Activated CD8-positive, alpha-beta memory T cell treated with anti-CD3 and anti-CD28 coated beads for 4 hours (primary cell): Measurements from ENCODE around the gene SERPINB7.

Experiments used
- DNase-seq, 2 donors: peaks; one replicate each; pipeline ENCODE4 v3.0.0-alpha.2; 2020; ENCODE audit warnings: low read depth in 2 of 2

The SERPINB7 gene

DNA sequence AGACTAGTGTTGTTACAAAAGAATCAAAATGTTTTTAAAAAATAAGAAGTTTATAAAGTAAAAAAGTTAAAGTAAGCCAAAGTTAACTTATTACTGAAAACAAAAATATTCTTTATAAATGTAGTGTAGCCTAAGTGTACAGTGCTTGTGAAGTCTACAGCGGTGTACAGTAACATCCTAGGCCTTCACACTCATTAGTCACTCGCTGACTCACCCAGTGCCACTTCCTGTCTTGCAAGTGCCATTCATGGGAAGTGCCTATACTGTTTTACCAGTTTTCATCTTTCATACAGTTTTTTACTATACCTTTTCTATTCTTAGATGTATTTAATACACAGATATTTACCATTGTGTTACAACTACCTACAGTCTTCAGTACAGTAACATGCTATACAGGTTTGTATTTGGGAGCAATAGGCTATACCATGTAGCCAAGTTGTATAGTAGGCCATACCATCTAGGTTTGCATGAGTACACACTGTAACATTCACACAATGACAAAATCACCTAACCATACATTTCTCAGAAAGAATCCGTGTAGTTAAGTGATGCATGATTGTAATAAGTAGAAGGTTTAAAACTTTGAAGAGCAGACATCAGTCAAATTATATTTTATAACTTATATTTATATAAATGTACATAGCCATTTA is 13.4 kb downstream of the SERPINB7 start:
- peak; percentile 28 to 35 for DNase-seq

DNA sequence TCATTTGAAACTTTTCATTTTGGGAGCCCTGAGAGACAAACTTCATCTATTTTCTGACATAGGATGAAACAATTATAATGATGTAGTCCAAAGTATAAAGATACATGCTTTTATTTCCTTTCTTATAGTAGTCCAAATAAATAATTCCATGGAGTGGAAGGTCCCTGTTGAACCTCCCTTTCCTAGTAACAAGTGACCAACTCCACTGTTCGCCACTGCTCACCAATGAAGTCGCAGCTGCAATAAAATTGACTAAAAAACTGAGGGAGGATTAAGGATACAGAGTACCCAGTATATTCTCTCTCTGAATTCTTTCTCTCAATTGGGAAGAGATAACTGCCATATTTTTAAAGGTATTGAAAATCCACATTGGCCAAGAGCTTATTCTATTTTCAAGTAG is 14.1 kb downstream of the SERPINB7 start:
- DNase-seq: no peak

DNA sequence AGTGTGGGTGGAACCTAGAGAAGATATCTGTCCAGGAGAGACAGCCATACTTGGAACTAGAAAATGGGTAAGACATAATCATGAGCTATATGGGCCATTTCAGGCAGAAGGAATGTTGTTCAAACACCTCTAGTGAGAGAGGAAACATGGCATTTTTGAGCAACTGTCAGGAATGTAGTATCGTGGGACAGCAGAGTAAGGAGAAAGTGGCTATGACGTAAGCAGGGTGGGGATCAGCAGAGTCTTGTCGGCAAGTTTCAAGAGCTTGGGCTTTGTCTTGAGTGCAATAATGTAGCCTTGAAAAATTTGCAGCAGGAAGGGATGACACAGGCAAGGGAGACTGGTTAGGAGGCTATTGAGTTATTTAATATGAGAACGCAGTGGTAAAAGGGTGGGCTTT is 20.4 kb downstream of the SERPINB7 start:
- no peak for DNase-seq

DNA sequence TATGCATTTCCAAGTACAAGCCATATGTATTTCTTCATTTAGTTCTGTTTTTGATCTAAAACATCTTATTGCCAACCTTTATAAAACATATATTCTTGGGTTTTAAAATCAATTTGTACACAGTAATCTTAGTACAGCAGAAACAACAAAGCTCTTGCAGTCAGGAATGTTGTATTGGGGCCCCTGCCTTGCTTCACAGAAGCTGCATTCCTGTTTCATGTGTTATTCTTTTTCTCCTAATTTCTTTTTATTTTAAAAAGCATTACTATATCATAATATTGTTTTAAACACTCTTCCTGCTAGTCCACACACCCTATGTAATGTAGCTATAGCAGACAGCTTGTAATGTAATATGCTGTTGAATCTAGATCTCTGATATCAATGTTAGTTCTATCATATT is 24.0 kb downstream of the SERPINB7 start:
- DNase-seq: no peak

DNA sequence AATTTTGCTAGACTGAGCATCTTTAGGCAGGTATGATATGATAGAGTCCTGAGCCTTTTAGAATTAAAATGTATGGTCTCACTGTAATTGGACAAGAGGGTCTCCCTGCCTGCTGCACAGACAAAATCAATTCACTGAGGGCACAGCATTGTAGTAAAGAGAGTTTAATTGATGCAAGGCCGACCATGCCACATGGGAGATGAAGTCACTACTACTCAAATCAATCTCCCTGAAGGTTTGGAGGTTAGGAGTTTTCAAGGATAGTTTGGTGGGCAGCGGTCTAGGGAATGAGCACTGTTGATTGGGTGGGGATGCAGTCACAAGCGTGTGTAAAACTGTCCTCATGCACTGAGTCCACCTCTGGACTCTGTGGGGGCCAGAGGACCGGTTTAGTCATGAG is 26.1 kb downstream of the SERPINB7 start:
- DNase-seq: no peak

DNA sequence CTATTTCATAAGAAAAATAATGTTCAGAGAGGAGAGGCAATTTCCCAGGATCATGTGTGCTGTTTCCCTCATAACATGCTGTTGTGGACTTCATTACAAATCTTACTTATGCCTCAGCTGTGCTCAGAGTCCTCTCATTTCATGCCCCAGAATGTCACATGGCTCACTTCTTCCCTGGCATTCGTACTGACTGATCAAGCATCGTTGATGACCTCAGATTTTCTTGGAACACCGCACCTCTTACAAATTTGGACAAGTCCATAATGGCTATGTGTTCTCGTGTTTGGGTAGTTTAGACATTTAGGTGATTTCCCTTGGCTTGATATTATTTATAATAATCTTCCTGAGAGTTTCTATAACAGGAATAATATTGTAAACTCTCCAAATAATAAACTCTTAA is 32.9 kb downstream of the SERPINB7 start:
- no peak for DNase-seq

DNA sequence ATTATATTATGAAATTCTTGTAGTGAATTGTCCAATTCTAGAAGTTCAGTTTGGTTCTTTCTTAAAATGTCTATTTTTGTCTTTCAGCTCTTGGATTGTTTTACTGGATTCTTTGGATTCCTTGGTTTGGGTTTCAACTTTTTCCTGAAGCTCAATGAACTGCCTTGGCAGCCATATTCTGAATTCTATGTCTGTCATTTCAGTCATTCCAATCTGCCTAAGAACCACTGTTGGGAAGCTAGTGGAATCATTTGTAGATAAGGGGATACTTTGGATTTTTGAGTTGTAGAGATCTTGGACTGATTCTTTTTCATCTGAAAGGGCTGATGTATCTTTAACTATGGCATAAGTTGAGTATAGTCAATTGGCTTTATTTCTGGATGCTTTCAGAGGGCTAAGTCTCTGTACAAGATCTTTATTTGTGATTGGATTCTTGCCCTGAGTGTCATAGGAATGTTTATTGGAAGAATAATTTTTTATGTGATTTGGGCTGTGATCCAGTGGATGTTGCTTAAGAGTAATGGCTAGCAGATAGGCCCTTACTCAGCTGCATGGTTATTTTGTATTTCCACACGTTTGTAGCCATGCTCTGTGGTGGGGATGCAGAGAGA is 42.3 kb downstream of the SERPINB7 start:
- no peak for DNase-seq

DNA sequence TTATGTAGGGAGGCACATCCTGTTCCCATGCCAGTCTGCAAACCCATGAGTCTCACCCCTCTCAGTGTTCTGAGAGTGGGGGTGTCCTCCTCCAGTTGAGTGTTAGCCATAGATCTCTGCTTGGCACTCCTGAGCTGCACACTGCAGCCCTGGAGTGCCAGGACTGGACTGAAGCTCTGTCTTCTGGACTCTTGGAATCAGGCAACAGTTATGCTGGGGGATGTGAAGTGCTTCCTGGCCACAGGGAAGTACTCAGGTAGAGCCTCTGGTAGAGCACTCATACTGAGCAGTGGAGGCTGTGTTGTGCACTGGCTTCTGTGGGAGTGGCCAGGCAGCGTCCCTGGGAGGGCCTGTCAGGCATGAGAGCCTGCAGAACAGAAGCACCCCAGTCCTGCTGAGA is 43.0 kb downstream of the SERPINB7 start:
- no peak for DNase-seq

DNA sequence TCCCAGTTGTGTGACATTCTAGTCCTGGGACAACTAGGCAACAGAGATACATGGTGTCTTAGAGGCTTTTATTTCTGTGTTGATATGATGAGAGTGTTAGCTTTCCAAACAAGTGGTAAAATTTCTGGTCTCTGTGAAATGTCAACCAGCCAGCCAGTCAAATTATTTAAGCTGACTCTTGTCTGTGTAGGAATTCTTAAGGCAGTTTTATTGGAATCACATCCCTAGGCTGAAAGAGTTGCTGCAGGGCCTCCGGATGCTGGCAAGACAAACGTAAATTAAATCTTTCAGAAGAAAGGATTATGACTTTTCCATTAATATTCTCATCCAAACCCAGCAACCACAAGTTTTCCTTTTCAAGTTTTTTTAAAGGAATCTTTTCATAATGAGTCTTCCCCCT is 44.6 kb downstream of the SERPINB7 start:
- DNase-seq: no peak

DNA sequence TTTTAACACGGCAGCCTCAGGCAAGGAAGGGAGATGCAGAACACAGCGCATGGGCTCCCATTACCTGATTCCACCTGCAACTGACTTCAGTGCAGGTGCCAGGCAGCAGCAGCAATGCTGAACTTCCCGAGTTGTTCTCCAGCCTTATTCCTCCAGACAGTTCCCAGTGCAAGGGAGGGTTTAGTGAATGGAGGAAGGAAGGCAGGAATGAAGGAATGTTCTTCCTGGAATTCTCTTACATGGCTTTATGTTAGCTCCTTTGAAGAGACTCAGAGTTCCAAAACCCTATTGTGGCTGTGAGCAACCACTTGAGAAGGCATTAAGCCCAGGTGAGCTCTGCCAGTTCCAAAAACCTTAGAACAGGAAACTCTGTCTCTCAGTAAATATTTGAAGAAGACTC is 45.5 kb downstream of the SERPINB7 start:
- DNase-seq: no peak

DNA sequence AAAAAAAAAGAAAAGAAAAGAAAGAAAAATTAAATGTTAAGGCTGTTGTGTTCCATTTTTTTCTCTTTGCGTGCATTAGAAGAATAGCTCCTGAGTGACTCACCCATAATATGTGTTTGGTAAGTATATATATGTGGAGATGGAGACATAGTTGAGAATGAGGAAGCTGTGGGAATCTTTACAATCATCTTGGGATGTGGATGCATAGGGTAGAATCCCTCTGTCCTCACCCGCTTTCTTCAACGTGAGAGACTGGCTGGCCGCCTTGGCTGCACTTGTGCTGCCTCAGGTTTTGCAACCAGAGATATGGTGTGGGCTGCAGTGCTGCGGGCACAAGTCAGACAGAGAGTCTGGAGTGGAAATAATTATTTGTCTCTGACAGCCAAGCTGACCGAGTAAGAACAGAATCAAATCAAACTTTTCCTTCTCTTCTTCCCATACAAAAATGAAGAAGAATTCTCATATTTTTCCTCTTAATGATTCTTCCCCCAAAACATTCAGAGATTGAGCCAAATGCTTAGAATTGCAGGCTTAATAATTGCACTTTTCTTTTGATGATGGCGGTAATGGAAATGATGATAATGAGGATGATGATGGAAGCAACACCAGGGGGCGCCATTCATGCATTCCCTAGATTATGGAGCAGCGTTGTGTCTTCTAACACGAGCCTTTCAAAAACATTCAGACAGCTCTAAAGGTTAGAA is 48.5 kb downstream of the SERPINB7 start:
- no peak for DNase-seq

DNA sequence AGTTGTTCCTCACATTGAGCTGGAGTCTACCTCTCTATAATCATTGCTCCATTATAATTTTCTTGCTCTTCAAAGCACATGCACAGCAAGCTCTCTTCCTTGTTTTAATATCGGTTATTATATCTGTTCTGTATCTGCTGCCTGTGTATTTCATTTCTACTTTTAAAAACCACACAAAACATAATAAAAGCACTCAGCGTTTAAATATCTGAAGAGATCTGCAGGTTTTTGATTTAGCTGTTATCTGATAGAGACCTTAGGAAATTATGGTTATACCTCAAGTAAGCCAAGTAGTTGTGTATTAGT is 49.0 kb downstream of the SERPINB7 start:
- DNase-seq: no peak

DNA sequence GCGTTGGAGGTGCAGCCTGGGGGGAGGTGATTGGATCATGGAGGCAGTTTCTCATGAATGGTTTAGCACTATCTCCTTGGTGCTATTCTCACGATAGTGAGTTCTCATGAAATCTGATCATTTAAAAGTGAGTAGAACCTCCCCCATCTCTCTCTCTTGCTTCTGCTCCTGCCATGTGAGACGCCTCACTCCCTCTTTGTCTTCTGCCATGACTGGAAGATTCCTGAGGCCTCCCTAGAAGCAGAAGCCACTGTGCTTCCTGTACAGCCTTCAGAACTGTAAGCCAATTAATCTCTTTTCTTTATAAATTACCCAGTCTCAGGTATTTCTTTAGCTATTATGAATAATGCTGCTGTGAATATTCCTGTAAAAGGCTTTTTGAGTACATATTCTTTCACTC is 52.9 kb downstream of the SERPINB7 start:
- DNase-seq: no peak

DNA sequence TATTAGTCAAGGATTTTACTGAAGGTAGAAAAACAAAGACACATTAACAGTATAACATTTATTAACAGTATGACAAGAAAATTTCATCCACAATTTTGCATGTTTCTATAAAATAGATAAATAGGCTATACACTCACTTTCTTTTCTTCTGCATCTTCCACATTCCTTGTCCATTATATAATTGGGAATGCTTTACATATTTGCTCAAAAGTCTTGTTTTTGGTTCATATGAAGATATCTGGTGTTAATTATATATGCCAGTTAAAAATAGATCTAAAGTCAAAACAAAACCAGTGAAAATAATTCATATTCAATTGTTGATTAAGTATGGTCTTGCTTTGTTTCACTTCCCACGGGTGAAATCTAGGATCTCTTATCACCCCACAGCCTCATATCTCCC is 53.4 kb downstream of the SERPINB7 start:
- no peak for DNase-seq

DNA sequence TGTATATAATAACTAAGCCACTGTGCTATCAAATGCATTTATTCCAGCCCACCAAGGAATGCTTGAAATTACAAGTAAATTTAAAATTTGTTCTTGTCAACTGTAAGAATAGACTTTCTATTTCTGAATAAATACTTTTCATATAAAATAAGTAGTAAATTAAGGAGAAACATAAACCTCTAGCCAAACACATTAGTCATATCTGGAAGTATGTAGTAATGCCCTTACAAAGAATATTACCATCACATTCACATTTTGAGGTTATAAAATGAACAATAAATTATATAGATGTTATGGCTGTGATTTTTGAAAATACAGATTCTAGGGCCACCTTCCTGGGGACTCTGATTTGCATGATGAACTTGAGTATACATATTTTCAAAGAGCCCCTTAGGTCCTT is 54.7 kb downstream of the SERPINB7 start:
- DNase-seq: no peak

DNA sequence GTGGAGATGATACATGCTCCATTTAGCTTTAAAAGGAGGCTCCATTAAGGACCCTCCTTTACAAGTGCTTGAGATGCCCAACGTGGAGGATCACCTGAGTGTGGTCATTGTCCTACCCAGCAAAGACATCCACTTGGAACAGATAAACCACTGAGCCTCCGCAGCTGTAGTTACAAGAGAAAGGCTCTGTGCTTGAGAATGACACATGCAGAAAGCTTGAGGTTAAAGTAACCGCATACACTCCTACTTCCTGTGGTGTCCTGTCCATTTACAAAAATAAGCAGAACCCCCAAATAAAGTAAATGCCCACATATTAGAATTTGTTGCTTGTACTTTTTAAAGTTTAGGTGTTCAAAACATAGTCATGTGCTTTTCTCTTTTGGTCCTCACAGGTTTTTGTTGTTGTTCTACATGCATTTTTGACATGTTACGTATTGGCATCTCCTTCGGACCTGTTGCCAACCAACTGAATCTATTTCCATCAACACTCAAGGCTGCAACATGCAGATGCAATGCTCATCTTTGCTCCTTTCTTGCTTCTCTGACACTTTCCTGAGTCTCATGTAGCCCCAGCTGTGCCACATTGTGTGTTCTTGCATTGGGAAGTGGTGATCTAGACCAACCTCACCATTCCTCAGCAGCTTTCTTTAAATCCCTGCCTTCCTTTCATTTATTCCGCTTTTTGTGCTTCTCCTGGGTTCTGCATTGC is 56.0 kb downstream of the SERPINB7 start:
- no peak for DNase-seq

DNA sequence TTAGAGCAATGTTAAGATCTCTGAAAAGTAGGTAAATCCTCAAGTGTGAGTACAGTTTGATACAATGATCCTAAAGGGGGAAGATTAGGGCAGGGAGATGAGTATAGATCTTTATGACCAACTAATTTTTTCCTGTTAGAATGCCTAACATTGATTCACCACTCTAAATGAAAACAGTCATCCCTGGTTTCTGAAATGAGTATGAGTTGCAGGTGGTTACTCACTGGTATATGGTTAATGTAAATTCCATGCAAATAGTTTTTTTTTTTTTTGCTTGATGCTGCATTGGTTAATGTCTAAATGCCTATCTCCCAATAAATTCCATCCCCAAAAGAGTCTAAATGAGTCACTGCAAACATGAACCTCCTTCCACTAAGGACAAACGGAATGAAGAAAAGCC is 57.3 kb downstream of the SERPINB7 start:
- DNase-seq: no peak

DNA sequence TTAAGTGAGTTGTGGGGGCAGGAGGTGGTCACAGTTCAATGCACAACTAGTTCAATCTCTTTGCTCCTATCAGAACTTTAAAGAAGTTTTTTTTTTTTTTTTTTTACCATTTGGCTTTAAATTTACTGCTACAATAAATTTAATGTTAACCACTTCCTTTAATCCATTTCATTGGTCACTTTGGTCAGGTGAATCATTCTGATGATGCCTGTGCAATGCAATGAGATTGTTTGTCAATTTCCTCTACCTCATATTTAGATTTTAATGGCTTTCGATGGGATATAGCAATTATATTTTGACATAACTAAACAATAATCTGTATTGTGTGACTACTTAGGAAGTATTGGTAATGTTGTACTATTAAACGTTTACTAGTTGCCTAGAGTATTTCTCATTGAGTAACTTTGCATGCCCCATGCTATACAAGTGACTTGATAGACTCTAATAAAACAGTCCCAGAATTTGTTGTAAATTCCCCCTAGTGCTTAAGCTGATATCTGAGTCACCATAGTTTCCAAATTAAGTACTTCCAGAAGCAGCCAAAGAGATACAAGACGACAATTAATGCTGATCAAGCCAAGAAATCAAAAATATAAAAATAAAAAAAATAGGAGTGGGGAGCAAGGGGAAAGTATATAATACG is 59.4 kb downstream of the SERPINB7 start:
- DNase-seq: no peak

DNA sequence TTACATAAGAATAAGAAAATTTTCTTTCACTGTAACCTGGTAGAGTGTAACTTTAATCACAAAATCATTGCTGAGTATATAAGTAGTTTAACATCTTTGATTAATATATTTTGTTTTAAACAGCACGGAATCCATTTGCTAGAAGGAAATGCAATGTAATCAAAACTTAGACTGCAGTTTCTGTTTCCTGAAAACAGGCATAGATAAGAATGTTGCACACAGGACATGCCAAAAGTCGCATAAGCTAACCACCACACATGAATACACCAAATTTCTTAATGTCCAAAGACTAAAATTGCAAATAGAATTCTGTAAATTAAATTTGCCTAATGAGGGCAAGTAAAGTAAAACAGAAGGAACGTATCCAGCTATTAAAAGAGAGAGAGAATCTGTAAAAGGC is 61.2 kb downstream of the SERPINB7 start:
- DNase-seq: no peak

DNA sequence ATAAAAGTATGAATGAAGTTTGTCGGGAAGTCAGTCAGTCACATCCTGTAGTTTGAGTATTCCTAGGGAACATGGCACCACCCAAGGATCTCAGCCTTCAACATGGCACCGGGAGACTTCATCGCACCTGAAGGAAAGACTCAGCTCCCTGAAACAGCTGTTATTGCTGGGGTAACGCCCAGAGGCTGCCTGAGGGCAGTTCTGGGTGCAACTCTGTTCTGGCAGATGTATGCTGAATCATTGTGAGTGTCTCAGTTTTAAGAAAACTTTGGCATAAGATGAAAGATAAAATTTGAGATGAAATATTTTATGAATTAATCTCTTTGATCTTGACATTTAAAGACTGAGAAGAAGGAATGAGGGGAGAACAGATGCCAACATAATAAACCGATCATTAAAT is 62.4 kb downstream of the SERPINB7 start:
- no peak for DNase-seq

DNA sequence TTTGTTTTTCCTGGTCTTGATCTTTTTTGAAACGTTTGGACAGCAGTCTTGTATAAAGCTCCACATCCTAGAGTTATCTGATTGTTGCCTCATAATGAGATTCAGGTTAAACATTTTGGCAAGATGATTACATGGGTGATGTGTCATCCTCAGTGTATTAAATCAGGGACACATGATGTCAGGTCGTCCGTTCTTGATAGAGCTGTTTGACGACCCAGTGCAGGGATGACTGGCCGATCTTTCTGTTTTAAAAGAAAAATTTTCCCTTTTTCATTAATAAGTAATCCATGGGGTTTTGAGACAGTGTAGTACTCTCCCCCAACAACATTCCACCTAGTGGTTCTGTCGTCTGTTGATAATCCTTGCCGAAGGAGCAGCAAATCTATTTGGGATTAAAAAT is 67.8 kb downstream of the SERPINB7 start:
- DNase-seq: no peak

DNA sequence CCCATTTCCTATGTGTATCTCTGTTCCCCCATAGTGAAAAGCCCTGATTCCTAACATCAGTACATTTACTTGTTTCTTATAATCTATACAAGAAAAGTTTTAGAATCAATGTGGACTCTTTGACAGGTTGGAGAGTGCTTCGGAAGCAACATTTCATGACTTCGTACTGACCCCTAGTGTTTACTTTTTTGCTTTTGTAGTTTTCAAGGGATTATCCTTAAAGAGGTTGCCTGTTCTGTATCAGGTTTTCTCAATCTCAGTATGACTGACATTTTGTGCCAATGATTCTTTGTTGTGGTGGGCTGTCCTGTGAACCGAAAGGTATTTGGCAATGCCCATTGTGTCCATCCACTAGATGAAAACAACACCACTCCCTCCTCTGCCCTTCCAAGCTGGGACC is 69.0 kb downstream of the SERPINB7 start:
- no peak for DNase-seq

DNA sequence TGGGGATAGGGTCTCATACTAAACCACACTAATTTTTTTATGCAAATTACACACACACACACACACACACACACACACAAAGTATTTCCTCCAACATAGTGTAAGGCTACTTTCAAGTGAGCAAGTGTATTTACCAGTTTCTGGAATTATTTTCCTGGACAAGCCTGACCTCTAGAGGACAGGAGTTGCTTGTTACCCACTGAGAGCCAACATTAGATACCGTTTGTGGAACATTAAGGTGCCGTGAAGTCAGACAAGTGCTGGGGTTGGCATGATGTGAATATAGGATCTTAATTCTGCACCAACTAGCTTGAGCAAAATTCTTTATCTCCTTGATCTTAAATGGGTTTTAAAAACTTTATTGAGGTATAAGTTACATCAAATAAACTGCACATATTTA is 72.9 kb downstream of the SERPINB7 start:
- no peak for DNase-seq
